Measurements from ENCODE around the gene MTA1. TPM values are rescaled to one million over a fixed set of nuclear protein-coding genes. Genes with fewer than 3 reads are reported as not detected.

Gene MTA1
- polyA plus RNA-seq, 1 of the 3 experiments (the other 2 are of a cell fraction): 96.3 TPM

DNA sequence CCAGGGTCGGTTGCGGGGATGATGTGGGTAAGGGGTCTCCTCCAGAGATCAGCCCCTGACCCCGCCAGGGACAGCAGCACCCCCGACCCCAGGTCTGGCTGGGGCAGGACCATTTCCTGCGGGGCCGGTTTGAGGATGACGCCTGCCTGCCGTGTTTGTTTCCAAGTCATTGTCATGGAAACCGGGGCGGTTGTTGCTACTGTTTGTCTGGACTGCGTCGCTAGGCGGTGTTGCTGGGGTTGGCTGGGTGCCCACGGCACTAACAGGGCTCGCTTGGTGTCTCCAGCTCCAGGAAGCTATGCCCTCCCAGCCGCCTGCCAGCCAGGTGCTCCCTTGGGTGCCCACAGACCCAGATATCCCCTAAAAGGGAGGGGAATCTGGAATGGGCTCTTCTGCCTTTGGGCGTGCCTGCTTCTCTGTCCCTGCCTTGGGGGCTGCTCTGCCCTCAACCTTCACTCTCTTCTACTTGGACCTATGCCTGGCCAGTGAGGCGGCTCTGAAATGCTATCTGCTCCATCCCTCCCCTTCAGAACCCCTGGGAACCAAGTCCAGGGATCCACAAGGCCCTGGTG, 62.3 kb downstream of the MTA1 start (continued):
- TF ChIP-seq, protein P1, sequence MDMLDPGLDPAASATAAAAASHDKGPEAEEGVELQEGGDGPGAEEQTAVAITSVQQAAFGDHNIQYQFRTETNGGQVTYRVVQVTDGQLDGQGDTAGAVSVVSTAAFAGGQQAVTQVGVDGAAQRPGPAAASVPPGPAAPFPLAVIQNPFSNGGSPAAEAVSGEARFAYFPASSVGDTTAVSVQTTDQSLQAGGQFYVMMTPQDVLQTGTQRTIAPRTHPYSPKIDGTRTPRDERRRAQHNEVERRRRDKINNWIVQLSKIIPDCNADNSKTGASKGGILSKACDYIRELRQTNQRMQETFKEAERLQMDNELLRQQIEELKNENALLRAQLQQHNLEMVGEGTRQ (IDR thresholded peaks at IDR 0.05; ENCODE audit: borderline replicate concordance, low read depth, low read length): no peak
- TF ChIP-seq, protein P2, sequence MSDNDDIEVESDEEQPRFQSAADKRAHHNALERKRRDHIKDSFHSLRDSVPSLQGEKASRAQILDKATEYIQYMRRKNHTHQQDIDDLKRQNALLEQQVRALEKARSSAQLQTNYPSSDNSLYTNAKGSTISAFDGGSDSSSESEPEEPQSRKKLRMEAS (IDR thresholded peaks at IDR 0.05; ENCODE audit: low read depth): no peak
- TF ChIP-seq GABPA (IDR thresholded peaks at IDR 0.05; ENCODE audit: low read depth) (no peak), JUND (IDR thresholded peaks at IDR 0.05) (no peak), RAD21 (IDR thresholded peaks at IDR 0.05; ENCODE audit: low read length) (peak; percentile 25; the same call in 1 of the 2 replicates), FOSL2 (IDR thresholded peaks at IDR 0.05; ENCODE audit: borderline replicate concordance, low read depth) (no peak)
- TF ChIP-seq, protein P3, sequence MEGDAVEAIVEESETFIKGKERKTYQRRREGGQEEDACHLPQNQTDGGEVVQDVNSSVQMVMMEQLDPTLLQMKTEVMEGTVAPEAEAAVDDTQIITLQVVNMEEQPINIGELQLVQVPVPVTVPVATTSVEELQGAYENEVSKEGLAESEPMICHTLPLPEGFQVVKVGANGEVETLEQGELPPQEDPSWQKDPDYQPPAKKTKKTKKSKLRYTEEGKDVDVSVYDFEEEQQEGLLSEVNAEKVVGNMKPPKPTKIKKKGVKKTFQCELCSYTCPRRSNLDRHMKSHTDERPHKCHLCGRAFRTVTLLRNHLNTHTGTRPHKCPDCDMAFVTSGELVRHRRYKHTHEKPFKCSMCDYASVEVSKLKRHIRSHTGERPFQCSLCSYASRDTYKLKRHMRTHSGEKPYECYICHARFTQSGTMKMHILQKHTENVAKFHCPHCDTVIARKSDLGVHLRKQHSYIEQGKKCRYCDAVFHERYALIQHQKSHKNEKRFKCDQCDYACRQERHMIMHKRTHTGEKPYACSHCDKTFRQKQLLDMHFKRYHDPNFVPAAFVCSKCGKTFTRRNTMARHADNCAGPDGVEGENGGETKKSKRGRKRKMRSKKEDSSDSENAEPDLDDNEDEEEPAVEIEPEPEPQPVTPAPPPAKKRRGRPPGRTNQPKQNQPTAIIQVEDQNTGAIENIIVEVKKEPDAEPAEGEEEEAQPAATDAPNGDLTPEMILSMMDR (IDR thresholded peaks at IDR 0.05): no peak
- TF ChIP-seq, protein P4, sequence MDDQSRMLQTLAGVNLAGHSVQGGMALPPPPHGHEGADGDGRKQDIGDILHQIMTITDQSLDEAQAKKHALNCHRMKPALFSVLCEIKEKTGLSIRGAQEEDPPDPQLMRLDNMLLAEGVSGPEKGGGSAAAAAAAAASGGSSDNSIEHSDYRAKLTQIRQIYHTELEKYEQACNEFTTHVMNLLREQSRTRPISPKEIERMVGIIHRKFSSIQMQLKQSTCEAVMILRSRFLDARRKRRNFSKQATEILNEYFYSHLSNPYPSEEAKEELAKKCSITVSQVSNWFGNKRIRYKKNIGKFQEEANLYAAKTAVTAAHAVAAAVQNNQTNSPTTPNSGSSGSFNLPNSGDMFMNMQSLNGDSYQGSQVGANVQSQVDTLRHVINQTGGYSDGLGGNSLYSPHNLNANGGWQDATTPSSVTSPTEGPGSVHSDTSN (IDR thresholded peaks at IDR 0.05): peak; percentile 29; the same call in 1 of the 2 replicates

DNA sequence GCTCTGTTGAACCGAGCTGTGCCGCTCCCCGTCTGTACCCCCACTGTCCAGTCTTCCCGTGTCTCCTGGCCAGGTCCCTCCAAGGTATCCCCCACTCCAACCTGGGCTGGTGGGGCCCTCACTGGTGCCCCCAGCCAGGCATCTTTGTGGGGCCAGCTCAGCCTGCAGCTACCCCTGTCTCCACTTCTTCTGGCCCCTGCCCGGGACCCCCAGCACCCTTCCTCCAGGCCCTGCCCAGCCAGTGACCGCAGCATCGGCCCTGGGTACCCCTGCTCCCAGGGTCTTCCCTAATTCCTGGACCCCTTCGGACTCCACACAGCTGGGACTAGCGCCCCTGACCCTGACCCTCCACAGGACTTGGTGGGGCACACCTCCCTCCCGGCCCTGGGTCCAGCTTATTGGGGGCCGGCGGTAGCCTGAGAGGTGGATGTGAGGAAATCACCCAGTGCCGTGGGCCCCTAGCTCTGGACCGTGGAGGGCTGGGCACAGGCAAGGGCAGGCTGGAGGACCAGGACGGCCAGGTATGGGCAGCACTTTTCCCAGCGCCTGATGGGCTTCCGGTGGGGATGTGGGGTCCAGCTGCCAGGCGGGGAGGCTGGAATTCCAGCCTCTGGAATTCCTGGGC, 63.0 kb downstream of the MTA1 start:
- Histone ChIP-seq H3K27me3 (ENCODE audit: insufficient read depth) (no peaks in the 10 kb centered on the region), H3K36me3 (replicated peaks in 1 of 2; ENCODE audit: control insufficient read depth in 1 of 2, insufficient read depth in 2 of 2, low read length in 1 of 2) (peaks cover 0 to 2% of the 10 kb centered on the region in 2 experiments), H3F3A (replicated peaks; ENCODE audit: insufficient read depth) (peaks cover 27% of the 10 kb centered on the region), H3K79me2 (ENCODE audit: insufficient read depth) (peaks cover 5% of the 10 kb centered on the region; the same call in 1 of the 2 replicates), H3K4me3 (ENCODE audit: low read depth in 2 of 2, low read length in 1 of 2) (no peak overlapping the region), H3K4me1 (ENCODE audit: control insufficient read depth in 1 of 2, insufficient read depth in 2 of 2, low read depth in 1 of 2, low read length in 1 of 2) (peaks cover 31 to 70% of the 10 kb centered on the region in 2 experiments; a peak in 3 of 4 replicates), H3K9me2 (no peaks in the 10 kb centered on the region), H3K27ac (ENCODE audit: low read depth in 2 of 2, low read length in 1 of 2) (peak overlapping the region; percentile 98 to 100), H4K20me1 (ENCODE audit: insufficient read depth) (no peaks in the 10 kb centered on the region), H3K9me3 (no peaks in the 10 kb centered on the region), H3K9ac (peak overlapping the region; percentile 92), H2AFZ (ENCODE audit: low read depth) (no peak overlapping the region), H3K4me2 (peak overlapping the region; percentile 82; the same call in 1 of the 2 replicates)
- 84% methylated on average over 10 of the region's 18 CpGs for WGBS (ENCODE audit: low lambda C conversion rate)
- no peak for DNase-seq
- ChIA-PET CTCF (interaction anchor here (0.8 to 7.2 kb wide), 12 partner anchors 8 to 166 kb away, joined by 3 to 137 read pairs (median 14); partner anchors contain the start of genes TEDC1 and TMEM121), POLR2A (interaction anchor here (1.0 to 2.3 kb wide), 2 partner anchors 7 to 13 kb away, joined by 3 to 14 read pairs; no protein-coding TSS in a partner anchor)
- TF ChIP-seq MEF2A (IDR thresholded peaks at IDR 0.05; ENCODE audit: borderline replicate concordance, low read depth): no peak
- TF ChIP-seq, protein P5, sequence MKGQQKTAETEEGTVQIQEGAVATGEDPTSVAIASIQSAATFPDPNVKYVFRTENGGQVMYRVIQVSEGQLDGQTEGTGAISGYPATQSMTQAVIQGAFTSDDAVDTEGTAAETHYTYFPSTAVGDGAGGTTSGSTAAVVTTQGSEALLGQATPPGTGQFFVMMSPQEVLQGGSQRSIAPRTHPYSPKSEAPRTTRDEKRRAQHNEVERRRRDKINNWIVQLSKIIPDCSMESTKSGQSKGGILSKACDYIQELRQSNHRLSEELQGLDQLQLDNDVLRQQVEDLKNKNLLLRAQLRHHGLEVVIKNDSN (IDR thresholded peaks at IDR 0.05; ENCODE audit: borderline replicate concordance, low read depth): no peak
- no peak for TF ChIP-seq CHD2 (IDR thresholded peaks at IDR 0.05; ENCODE audit: low read length, partially characterized antibody)
- TF ChIP-seq FOSL2 (IDR thresholded peaks at IDR 0.05; ENCODE audit: borderline replicate concordance, low read depth): no peak
- TF ChIP-seq MXI1 (IDR thresholded peaks at IDR 0.05; ENCODE audit: low read depth, low read length): no peak
- no peak for TF ChIP-seq TCF12 (IDR thresholded peaks at IDR 0.05)
- TF ChIP-seq, protein P2 (IDR thresholded peaks at IDR 0.05; ENCODE audit: low read depth): no peak
- no peak for TF ChIP-seq RCOR1 (IDR thresholded peaks at IDR 0.05; ENCODE audit: low read length)
- no peak for TF ChIP-seq ELF1 (IDR thresholded peaks at IDR 0.05)
- no peak for TF ChIP-seq SIN3A (IDR thresholded peaks at IDR 0.05; ENCODE audit: borderline replicate concordance, low read depth, low read length)
- no peak for TF ChIP-seq RAD21 (IDR thresholded peaks at IDR 0.05; ENCODE audit: low read length)
- no peak for TF ChIP-seq EP300 (IDR thresholded peaks at IDR 0.05; ENCODE audit: borderline replicate concordance in 1 of 2, low read depth in 1 of 2, low read length in 1 of 2)
- TF ChIP-seq, protein P1 (IDR thresholded peaks at IDR 0.05; ENCODE audit: borderline replicate concordance, low read depth, low read length): no peak
- no peak for TF ChIP-seq JUND (IDR thresholded peaks at IDR 0.05)
- no peak for TF ChIP-seq YY1 (IDR thresholded peaks at IDR 0.05; ENCODE audit: low read depth)
- TF ChIP-seq POLR2AphosphoS5 (IDR thresholded peaks at IDR 0.05; ENCODE audit: low read depth, low read length): no peak
- no peak for TF ChIP-seq FOXM1 (IDR thresholded peaks at IDR 0.05; ENCODE audit: low read depth)
